Activated CD8-positive, alpha-beta memory T cell treated with anti-CD3 and anti-CD28 coated beads for 48 hours (primary cell): ENCODE data around the gene GVQW3.

Experiments
- DNase-seq, 3 experiments: peaks; one replicate each; pipeline ENCODE4 v3.0.0-alpha.2; 2020; ENCODE audit warnings: low read depth in 2 of 3, low spot score in 2 of 3

The GVQW3 gene

DNA sequence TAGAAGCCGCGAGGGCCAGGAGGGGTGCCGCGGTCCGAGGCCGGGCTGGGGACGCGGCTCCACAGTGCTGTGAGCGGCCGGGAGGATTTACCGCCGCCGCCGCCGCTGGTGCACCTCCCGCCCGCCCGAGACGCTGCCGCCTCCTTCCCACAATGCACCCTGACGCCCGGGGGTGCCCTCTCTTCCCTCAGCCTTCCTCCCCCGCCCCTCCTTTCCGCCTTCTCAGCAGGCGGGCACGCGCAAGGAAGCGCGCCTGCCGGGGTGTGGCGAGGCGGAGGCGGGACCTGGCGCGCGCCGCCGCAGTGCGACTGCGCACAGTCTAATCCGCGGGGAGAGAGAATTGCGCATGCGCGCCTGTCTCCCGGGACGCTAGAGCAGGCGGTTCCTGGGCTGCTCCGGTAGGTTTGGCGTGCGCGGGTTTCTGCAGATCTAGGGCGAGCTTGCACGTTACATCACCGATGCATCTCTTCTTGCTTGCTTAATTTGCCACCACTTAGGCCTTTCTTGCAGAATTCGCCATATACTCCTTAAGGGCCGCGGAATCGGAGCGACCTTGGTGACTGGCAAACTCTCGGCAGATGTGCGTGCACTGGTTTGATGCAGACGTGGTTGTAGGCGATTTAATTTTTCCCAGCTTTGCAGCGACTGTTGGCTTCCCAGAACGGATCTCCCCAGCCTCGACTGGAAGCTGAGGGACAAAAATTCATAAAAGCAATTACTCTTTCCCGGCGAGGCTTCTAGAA, at the start of gene GVQW3, which contains the start of gene THAP12:
TSS of gene GVQW3 (plus strand) at position 347 of the 743 bp plus-strand sequence. CDS start 506 bp downstream, outside the sequence.
TSS of gene THAP12 (minus strand) at position 156 of the 743 bp plus-strand sequence. CDS start 296 bp downstream, outside the sequence.
- DNase-seq, result peak; percentile 87 to 99 (median 92)

DNA sequence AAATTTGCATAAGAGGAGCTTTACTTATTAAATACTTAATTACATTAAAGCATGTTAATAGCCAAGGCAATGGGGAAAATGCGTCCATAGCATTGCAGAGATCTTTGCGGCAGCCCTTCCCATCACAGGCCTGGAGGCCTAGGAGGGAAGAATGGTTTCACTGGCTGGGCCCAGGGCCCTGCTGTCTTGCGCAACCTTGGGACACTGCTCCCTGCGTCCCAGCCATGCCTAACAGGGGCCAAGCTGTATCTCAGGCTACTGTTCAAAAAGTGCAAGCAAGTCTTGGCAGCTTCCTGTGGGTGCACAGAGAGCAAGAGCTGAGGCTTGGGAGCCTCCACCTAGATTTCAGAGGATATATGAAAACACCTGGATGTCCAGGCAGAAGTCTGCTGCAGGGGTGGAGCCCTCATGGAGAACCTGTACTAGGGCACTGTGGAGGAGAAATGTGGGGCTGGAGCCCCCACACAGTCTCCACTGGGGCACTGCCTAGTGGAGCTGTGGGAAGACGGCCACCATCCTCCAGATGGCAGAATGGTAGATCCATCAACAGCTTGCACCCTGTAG, 46.2 kb upstream of the GVQW3 start:
- no peak for DNase-seq

DNA sequence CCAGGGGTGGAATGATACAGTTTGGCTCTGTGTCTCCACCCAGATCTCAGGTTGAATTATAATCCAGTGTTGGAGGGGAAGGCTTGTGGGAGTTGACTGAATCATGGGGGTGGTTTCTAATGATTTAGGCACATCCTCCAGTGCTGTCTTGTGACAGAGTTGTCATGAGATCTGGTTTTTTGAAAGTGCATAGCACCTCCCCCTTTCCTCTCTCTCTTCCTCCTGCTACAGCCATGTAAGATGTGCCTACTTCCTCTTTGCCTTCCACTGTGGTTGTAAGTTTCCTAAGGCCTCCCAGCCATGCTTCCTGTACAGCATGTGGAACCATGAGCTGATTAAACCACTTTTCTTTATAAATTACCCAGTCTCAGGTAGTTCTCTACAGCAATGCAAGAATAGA, 45.3 kb upstream of the GVQW3 start:
- no peak for DNase-seq

DNA sequence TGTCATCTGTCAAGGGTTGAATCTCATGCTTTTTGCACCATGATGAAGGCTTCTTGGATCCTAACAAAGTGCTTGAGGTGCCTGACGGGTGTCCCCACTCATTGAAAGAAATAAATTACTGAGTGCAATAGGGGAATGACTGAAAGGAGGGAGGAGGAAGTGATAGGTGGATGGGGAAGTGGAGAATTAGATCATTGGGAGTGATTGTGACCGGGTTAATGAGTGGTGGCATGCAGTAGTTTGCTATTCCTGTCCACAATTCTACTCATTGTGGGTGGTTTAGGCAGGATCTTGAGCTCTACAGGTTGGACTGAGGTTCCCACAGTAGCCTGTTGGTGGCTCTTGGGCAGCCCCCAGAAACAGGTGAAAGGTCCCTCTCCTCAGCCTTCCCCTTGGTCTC, 44.5 kb upstream of the GVQW3 start:
- no peak for DNase-seq

DNA sequence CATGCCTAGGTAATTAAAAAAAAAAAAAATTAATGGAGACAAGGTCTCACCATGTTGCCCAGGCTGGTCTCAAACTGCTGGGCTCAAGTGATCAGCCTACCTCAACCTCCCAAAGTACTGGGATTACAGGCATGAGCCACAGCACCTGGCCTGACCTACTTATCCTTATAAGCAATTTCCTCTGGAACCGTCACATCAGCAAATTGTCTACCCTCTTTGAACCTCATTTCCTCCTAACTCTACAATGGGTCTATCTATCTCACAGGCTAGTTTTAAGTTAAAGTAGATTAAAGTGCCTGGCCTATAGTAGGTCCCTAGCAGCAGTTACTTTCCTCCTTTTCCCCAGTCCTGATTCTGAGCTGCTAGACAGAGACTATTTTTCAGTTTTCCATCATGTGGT, 43.7 kb upstream of the GVQW3 start:
- DNase-seq, result no peak

DNA sequence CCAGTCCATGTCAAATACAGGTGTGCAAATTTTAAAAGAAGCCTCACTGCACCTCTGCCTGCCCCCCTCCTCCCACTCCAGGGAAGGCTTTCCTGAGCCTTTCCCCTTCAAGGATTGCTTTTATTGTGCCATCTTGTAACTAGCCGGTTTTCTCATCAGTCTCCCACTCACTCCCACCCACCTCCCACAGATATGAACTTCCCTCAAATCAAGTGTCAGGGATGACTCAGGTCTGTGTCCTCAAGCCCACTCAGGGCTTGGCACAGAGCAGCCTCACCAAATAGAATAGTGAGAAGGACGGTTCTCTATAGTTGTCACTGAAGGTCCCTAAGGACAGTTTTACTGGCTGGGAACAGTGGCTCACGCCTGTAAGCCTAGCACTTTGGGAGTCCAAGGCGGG, 43.2 kb upstream of the GVQW3 start:
- no peak for DNase-seq

DNA sequence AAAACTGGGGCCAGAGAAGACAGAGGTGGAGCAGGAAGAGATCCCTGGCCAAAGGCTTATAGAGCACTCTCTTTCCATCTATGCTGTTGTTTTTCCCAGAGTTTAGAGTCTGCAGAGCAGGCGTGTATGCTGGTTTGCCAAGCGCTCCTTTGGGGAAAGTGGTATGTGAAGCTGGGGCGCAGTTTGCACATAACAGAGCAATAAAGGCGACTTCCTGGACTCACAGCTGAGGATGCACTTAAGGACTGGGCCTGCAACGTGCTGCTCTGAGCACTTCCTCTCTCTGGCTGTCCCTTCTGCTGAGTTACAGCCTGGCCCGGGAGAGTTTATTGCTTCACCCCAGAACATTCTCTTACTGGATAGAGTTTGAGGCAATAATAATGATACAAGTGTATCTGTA, 41.9 kb upstream of the GVQW3 start:
- no peak for DNase-seq

DNA sequence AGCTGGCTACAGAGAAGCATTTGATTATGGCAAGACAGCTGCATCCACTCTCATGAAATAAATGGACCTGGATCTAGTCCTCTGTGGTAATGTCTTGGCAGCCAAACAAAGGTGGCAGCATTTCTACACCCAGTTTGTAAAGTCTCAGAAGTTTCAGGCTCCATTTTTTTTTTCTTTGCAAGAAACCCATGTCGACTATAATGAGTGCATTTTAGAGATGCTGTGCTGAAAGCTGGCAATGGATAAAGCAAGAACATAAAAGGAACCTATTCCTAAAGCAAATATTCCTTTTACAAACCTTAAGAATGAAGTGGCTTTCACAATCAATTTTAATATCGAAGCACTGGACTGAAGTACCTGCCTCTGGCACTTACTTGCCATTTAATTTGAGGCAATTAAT, 33.7 kb upstream of the GVQW3 start:
- DNase-seq, result no peak

DNA sequence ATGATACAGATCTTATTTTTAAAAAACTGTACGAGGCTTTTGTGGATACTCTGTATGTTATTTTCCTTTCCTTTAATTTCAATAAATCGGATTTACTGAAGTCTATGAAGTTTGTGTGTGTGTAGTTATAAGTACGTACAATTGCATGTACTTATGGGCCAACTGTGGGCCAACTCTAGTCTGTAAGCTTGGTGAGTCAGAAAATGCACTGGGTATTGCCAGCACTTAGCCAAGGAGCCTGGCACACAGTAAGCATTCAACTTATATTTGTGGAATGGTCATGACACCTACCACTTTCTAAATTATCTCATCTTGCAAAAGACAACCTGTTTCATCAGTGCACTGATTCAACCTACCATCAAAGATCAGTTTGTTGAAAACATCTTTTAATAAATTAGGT, 32.8 kb upstream of the GVQW3 start:
- DNase-seq, result no peak

DNA sequence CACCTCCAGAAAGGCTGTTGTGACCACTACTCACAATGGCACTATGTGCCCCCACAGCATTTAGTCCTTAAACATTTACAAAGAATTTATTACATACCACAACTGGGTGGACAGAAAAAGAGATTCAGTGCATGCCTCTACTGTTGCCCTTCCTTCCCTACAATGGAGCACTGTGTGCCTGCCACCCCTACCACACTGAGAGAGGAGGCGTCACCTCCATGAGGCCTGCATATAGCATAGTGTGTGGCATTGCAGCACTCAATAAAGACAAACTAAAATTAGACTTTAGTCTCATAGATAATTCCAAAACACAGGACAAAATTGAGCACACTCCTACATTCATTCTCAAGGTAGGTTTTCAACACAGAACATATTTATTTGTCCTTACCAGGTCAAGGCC, 26.0 kb upstream of the GVQW3 start:
- no peak for DNase-seq

DNA sequence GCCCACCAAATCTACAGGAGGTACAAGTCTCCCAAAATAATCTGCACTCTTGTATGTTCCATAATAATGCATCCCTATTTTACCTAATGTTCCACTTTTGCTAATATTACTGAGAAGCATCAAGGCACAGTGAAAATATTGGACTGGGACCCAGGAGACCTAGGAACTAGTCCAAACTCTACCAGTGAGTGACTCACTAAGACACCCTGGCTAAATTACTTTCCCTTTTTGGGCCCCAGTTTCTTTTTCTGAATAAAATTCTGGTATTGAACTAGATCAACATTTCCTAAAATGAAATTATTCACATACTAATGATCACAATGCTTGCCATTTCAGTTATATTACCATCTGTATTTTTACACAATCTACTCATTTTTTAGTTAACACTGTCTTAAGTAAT, 19.7 kb upstream of the GVQW3 start:
- DNase-seq, result no peak

DNA sequence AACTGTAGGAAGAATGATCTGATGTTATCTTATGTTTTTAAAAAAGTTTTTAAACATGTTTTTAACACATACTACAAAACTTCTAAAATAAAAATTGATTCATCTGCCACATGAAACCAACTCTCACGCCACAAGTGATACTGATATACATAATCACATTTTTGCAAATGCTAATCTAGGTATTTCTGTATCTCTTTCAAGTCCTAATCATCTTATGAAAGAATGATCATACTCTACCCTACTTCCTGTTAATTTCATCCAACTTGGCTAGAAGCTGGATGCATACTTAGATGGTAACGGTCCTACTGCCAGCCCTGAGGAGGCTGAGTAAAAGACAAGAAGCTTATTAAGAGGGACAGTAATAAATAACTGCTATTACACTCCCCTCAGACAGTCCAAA, 19.3 kb upstream of the GVQW3 start:
- DNase-seq, result no peak

DNA sequence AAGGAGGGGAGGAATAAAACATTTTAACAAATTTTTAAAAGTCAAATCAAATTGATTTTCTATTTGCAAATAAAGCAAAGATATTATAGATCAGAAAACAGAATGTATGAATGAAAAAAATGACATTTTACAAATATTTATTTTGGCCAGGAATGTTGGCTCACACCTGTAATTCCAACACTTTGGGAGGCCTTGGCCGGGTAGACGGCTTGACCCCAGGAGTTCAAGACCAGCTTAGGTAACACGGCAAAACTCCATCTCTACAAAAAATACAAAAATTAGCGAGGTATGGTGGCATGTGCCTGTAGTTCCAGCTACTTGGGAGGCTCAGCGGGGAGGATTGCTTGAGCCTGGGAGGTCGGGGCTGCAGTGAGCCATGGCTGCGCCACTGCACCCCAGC, 18.4 kb upstream of the GVQW3 start:
- no peak for DNase-seq

DNA sequence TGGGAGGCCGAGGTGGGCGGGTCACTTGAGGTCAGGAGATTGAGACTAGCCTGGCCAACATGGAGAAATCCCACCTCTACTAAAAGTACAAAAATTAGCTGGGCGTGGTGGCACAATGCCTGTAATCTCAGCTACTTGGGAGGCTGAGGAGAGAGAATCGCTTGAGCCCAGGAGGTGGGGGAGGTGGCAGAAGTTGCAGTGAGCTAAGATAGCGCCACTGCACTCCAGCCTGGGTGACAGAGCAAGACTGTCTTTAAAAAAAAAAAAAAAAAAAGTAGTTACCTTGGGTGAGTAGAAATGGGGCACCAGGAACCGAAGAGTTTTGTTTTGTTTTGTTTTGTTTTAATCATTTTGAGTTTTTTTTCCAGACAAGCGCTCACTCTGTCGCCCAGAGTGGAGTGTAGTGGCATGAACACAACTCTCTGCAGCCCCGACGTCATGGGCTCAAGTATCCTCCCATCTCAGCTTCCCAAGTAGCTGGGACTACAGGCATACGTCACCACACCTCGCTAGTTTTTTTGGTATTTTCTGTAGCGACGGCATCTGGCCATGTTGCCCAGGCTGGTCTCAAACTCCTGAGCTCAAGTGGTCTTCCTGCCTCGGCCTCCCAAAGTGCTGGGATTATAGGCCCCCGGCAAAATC, 16.0 kb upstream of the GVQW3 start:
- DNase-seq, result no peak

DNA sequence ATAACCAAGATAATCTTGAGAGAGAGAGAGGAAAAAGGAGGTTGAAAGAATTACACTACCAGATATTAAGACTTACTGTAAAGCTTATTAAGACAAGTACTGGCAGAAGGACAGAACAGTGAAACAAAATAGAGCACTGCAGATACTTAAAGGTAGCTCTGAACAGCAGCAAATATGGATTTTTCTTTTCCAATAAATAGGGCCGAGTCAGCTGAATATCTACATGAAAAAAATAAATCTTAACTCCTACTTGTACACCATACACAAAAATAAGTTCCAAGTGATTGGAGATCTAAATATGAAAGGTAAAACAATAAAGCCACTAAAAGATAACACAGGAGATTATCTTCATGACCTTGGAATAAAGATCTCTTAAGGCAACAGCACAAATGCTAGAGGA, 12.6 kb upstream of the GVQW3 start:
- no peak for DNase-seq

DNA sequence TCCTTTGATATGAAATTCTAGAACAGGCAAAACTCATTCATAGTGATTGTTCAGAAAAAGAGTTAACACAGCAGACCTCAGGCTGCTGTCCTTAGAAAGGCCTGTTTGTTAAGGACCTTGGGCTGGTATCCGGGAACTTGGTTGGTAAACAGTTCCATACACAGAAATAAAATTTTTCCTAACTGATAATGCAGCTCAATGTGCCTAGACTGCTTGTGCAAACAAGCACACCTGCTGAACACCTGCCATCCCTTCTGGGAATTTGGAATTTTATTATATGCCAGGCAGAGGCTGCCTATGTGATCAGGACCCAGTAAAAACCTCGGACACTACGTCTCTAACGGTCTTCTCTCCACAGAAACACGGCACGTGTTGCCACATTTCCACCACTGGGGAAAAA, 11.7 kb upstream of the GVQW3 start:
- DNase-seq, result no peak

DNA sequence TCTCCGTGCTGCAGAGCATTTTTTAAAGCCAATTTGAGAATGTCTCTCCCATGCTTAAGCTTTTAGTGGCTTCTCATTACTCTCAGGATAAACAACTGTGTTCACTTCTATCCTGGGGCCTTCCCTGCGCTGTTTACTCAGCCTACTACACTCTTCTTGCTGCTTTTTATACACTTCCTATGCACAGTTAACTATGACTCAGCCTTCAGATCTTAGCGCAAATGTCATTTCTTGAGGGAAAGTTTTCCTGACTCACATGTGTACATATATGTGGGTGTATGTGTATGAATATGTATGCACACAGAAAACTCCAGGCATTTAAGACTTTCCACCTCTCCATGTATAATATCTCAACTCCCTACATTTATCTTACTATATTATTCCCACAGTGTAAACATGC, 10.0 kb upstream of the GVQW3 start:
- no peak for DNase-seq

DNA sequence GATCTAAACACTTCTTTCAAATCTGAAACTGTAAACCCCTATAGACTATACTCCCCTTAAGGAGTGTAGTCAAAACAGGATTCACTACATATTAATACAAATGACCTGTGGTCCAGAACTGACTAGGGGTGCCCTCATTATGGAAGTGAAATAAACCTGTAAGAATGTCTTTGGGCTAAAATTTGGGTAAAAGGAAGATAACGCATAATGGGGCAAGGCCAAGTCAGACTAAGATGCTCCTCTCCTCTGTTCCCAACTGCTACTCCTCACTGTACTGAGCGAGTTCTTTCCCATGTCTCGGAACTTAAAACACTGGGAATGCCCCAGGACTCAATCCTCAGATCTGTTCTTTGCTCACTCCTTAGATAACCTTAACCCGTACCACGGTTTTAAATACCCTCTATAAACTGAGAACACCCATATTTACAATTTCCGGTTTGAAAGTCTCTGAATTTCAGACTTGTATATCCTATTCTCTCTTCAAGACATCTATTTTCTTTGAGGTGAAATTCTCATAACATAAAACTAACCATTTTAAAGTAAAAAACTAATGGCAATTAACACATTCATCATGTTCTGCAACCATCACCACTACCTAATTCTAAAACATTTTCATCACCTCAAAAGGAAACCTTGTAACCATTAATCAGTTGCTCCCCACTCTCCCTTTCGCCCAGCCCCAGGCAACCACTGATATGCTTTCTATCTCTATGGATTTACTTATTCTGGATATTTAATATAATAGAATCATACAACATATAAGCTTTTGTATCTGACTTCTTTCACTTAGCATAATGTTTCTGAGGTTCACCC, 4.2 kb upstream of the GVQW3 start:
- DNase-seq, result no peak

DNA sequence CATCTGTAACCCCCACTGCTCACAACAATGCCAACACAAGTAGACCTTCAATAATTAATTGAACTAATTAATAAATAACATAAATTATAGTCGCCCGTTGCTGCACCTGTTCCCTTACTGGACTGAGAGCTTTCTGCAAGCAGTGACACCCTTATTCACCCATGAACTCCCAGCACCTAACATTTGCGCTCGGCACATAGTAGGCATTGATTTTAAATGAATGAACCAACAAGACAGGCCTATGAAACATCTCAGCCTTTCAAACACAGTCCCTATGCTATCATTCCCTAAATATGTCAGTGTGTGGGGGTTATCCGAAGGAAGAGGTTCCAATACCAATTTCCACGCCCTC, 1.3 kb upstream of the GVQW3 start:
- DNase-seq, result no peak

DNA sequence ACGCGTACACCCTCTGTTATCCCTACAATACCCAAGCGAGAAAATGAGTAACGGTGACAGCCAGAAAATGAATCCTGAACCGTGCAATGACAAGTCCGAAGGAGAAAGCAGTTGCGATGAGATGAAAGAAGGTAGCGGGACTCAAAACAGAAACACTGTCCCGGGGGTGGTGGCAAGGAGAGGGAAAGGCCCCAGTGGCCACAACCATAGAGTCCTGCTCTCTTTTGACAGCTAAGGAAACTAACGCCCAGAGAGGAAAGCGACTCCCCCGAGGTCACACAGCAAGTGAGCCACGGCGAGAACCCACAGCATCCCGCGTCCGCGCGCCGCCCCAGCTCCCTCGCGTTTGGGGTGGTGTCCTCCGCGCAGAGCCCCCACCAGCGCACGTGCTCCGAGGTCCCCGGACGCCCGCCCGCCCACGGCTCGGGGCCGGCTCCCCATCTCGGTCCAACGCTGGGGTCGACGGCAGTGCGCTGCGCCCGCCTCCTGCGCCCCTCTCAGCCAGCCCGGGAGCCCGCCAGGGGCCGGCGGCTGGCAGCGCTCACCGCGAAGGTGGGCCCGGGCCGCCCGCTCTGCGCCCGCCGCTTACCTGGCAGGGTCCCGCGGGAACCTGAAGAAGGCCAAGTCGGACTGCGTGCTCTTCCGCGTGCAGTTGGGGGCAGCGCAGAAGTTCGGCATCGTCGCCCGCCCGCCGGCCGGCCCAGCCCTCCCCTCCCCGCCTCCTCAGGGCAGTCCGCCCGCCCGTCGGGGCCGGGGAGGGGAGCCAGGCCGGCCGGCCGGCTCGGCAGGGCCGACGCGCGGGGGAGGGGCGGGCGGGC, 755 bp upstream of the GVQW3 start:
- peak; percentile 33 to 41 (median 40) for DNase-seq

DNA sequence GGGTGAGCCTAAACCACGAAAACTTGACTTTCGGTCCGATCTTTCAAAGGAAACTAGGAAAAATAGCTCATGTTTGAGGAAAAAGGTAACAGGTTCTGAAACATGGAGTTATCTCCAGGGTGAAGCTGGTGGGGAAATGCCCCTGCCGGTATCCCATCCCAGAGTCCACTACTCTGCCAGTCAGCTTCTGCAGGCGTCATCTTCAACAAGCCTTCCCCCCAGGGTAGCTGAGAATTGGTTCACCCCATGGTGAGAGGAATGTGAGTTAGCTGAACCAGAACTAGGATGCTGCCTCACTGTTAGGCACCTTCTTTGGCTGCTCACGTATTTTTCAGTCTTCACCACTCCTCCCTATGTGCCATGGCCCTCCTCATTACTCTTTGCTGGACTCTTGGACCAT, 1.1 kb downstream of the GVQW3 start:
- no peak for DNase-seq
